ENCODE data around the gene TMEM164.

Gene TMEM164

DNA sequence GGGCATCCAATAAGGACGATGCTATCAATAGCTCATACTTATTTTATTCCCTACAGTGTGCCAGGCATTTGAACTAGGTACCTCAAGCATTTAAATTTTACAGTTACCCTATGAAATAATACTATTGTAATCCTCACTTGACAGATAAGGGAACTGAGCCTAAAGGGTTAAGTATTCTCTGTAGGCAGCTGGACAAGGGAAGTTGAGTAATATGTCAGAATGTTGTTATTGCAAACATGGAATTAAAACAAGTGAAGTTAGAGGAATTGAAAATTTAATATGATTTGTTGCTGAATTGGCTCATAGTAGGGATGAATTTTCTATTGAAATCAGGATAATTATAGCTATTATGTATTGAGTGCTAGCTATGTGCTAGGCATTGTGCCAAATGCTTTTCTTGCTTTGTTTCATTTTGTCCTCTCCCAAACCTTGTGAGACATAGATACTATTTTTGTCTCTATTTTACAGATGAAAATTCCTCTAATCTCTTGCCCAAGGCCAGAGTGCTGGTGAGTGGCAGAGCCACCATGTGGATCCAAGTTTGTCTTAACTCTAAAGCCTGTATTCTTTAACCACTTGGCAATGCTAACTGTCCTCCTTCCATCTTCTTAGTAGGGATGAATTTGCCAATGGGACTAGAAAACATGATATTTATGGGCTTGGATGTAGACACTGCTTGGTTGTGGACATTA is 58.1 kb downstream of the TMEM164 start:
- H2BK12ac ChIP-seq (ENCODE audit: low read length) = no peak overlapping the region
- no peak overlapping the region for H3K14ac ChIP-seq (ENCODE audit: low read length)
- H3K36me3 ChIP-seq (ENCODE audit: control insufficient read depth in 1 of 2, insufficient read depth in 2 of 2, low read length in 2 of 2) = no peaks in the 10 kb centered on the region
- no peak overlapping the region for H3K27ac ChIP-seq (ENCODE audit: low read depth, low read length)
- no peak overlapping the region for H4K12ac ChIP-seq (ENCODE audit: low read depth, low read length)
- H2AFZ ChIP-seq (ENCODE audit: insufficient read depth, low read length, poor library complexity) = no peak overlapping the region
- no peak overlapping the region for H2BK120ac ChIP-seq (ENCODE audit: insufficient read depth, low read length, poor library complexity)
- no peaks in the 10 kb centered on the region for H3K79me1 ChIP-seq (ENCODE audit: low read length)
- H3K18ac ChIP-seq (ENCODE audit: low read length) = no peak overlapping the region
- H3K9me3 ChIP-seq (ENCODE audit: insufficient read depth, low read depth, low read length) = no peaks in the 10 kb centered on the region
- no peak overlapping the region for H3K9ac ChIP-seq (ENCODE audit: low read length)
- no peak overlapping the region for H3K4ac ChIP-seq (ENCODE audit: low read depth, low read length)
- no peak for DNase-seq
- no peak overlapping the region for H4K91ac ChIP-seq (ENCODE audit: low read depth, low read length)
- H4K8ac ChIP-seq (ENCODE audit: low read depth, low read length) = no peak overlapping the region
- H2AK5ac ChIP-seq (ENCODE audit: low read length) = no peak overlapping the region
- WGBS (ENCODE audit: extremely low coverage, insufficient coverage, insufficient read length) = no CpG with 5 or more reads among the region's 1 CpG
- H3K23ac ChIP-seq (ENCODE audit: low read length) = no peak overlapping the region
- no peak overlapping the region for H3K4me2 ChIP-seq (ENCODE audit: low read length)
- H3K4me1 ChIP-seq (ENCODE audit: control insufficient read depth in 1 of 2, insufficient read depth in 2 of 2, low read length in 2 of 2) = no peaks in the 10 kb centered on the region
- no peaks in the 10 kb centered on the region for H3K79me2 ChIP-seq (ENCODE audit: control insufficient read depth, insufficient read depth, low read length, poor library complexity)
- H2BK5ac ChIP-seq (ENCODE audit: low read depth, low read length, poor library complexity) = no peak overlapping the region
- no peaks in the 10 kb centered on the region for H3K27me3 ChIP-seq (ENCODE audit: insufficient read depth, low read length)
- no peak overlapping the region for H3K4me3 ChIP-seq (ENCODE audit: low read depth, low read length)

DNA sequence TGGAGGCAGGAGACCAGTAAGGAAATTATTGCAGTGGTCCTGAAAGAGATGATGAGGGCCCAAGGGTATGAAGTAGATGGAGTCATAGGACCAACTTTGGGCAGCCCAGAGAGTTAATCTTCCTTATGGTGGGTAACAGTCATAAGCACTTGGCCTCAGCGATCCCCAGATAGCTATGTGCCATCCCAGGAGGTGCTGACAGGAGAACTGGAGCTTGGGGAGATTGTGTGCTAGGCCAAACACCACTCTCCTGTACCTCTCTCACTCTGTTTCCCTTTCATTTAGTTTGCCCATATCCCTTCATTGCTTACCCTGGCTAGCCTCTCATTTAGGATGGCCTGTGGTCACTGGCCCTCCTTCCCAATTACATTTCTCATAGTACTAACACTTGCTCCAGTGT is 60.0 kb downstream of the TMEM164 start:
- Histone ChIP-seq H3K27me3 (ENCODE audit: insufficient read depth, low read length) (no peaks in the 10 kb centered on the region), H3K4me3 (ENCODE audit: low read depth, low read length) (no peak overlapping the region), H3K23ac (ENCODE audit: low read length) (no peak overlapping the region), H2AK5ac (ENCODE audit: low read length) (no peak overlapping the region), H2BK5ac (ENCODE audit: low read depth, low read length, poor library complexity) (no peak overlapping the region), H3K9me3 (ENCODE audit: insufficient read depth, low read depth, low read length) (no peaks in the 10 kb centered on the region), H4K12ac (ENCODE audit: low read depth, low read length) (no peak overlapping the region), H2BK12ac (ENCODE audit: low read length) (no peak overlapping the region), H3K4me2 (ENCODE audit: low read length) (no peak overlapping the region), H3K79me2 (ENCODE audit: control insufficient read depth, insufficient read depth, low read length, poor library complexity) (no peaks in the 10 kb centered on the region), H3K4me1 (ENCODE audit: control insufficient read depth in 1 of 2, insufficient read depth in 2 of 2, low read length in 2 of 2) (no peaks in the 10 kb centered on the region), H3K9ac (ENCODE audit: low read length) (no peak overlapping the region), H3K18ac (ENCODE audit: low read length) (no peak overlapping the region), H4K8ac (ENCODE audit: low read depth, low read length) (no peak overlapping the region), H3K4ac (ENCODE audit: low read depth, low read length) (no peak overlapping the region), H3K27ac (ENCODE audit: low read depth, low read length) (no peak overlapping the region), H3K79me1 (ENCODE audit: low read length) (no peaks in the 10 kb centered on the region), H4K91ac (ENCODE audit: low read depth, low read length) (no peak overlapping the region), H2BK120ac (ENCODE audit: insufficient read depth, low read length, poor library complexity) (no peak overlapping the region), H3K36me3 (ENCODE audit: control insufficient read depth in 1 of 2, insufficient read depth in 2 of 2, low read length in 2 of 2) (no peaks in the 10 kb centered on the region), H2AFZ (ENCODE audit: insufficient read depth, low read length, poor library complexity) (no peak overlapping the region), H3K14ac (ENCODE audit: low read length) (no peak overlapping the region)
- WGBS (ENCODE audit: extremely low coverage, insufficient coverage, insufficient read length) = no CpG with 5 or more reads among the region's 1 CpG
- no peak for DNase-seq

DNA sequence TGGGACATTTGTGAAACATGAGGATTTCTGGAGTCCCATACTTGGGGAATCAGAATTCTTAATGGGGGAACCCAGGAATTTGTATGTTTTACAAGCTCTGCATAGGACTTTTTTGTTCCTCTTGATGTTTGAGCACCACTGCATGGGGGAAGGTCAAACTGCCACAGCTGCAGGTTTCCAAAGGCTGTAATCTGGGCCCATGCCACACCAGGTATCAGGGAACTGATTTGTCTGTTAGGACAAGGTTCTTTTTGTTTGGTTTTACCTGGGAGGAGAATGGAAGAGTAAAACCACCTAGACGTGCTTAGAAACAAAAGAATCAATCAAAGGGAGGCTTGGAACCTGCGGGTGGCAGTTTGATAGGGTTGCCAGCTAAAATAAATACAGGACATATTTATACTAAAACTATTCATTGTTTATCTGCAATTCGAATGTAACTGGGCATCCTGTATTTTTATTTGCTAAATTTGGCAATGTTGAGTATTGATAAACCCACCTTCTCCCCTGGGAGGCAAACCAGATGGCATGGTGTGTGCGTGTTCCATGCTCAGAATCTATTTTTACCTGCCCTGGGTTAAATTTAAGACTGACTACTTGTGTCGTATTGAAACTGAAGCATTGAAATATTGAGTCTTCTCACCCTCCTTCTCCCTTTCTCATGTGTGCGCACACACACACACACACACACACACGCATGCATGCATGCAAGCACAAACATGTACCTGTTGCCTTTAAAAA is 63.7 kb downstream of the TMEM164 start:
- Histone ChIP-seq H3K9me3 (ENCODE audit: insufficient read depth, low read depth, low read length) (no peaks in the 10 kb centered on the region), H3K4me3 (ENCODE audit: low read depth, low read length) (no peak overlapping the region), H3K14ac (ENCODE audit: low read length) (no peak overlapping the region), H3K79me2 (ENCODE audit: control insufficient read depth, insufficient read depth, low read length, poor library complexity) (no peaks in the 10 kb centered on the region), H4K8ac (ENCODE audit: low read depth, low read length) (no peak overlapping the region), H2BK12ac (ENCODE audit: low read length) (no peak overlapping the region), H3K36me3 (ENCODE audit: control insufficient read depth in 1 of 2, insufficient read depth in 2 of 2, low read length in 2 of 2) (no peaks in the 10 kb centered on the region), H3K9ac (ENCODE audit: low read length) (no peak overlapping the region), H3K79me1 (ENCODE audit: low read length) (no peaks in the 10 kb centered on the region), H2AK5ac (ENCODE audit: low read length) (no peak overlapping the region), H3K4me2 (ENCODE audit: low read length) (no peak overlapping the region), H2AFZ (ENCODE audit: insufficient read depth, low read length, poor library complexity) (no peak overlapping the region), H4K12ac (ENCODE audit: low read depth, low read length) (no peak overlapping the region), H3K4me1 (ENCODE audit: control insufficient read depth in 1 of 2, insufficient read depth in 2 of 2, low read length in 2 of 2) (no peaks in the 10 kb centered on the region), H3K27me3 (ENCODE audit: insufficient read depth, low read length) (no peaks in the 10 kb centered on the region), H3K18ac (ENCODE audit: low read length) (no peak overlapping the region), H3K27ac (ENCODE audit: low read depth, low read length) (no peak overlapping the region), H2BK5ac (ENCODE audit: low read depth, low read length, poor library complexity) (no peak overlapping the region), H2BK120ac (ENCODE audit: insufficient read depth, low read length, poor library complexity) (no peak overlapping the region), H3K23ac (ENCODE audit: low read length) (no peak overlapping the region), H3K4ac (ENCODE audit: low read depth, low read length) (no peak overlapping the region), H4K91ac (ENCODE audit: low read depth, low read length) (no peak overlapping the region)
- no CpG with 5 or more reads among the region's 7 CpGs for WGBS (ENCODE audit: extremely low coverage, insufficient coverage, insufficient read length)
- DNase-seq = no peak

DNA sequence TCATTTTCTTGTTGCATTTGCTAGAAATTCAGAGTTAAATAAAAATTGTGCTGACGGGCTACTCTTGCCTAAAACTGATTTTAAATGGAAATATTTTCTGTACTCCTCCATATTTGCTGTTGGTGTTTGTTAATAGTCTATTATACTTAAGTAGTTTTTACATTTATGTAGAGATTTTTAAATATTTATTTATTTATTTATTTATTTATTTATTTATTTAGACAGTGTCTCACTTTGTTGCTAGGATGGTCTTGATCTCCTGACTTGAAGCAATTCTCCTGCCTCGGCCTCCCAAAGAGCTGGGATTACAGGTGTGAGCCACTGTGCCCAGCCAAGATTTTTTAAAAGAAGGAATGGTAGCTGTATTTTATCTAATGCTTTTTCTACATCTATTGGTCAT is 68.1 kb downstream of the TMEM164 start:
- no CpG with 5 or more reads among the region's 2 CpGs for WGBS (ENCODE audit: extremely low coverage, insufficient coverage, insufficient read length)
- Histone ChIP-seq H3K79me2 (ENCODE audit: control insufficient read depth, insufficient read depth, low read length, poor library complexity) (no peaks in the 10 kb centered on the region), H3K18ac (ENCODE audit: low read length) (no peak overlapping the region), H3K14ac (ENCODE audit: low read length) (no peak overlapping the region), H3K36me3 (ENCODE audit: control insufficient read depth in 1 of 2, insufficient read depth in 2 of 2, low read length in 2 of 2) (no peaks in the 10 kb centered on the region), H2AK5ac (ENCODE audit: low read length) (no peak overlapping the region), H2AFZ (ENCODE audit: insufficient read depth, low read length, poor library complexity) (no peak overlapping the region), H4K91ac (ENCODE audit: low read depth, low read length) (no peak overlapping the region), H3K79me1 (ENCODE audit: low read length) (no peaks in the 10 kb centered on the region), H2BK5ac (ENCODE audit: low read depth, low read length, poor library complexity) (no peak overlapping the region), H3K27me3 (ENCODE audit: insufficient read depth, low read length) (no peaks in the 10 kb centered on the region), H2BK12ac (ENCODE audit: low read length) (no peak overlapping the region), H3K4me2 (ENCODE audit: low read length) (no peak overlapping the region), H3K9me3 (ENCODE audit: insufficient read depth, low read depth, low read length) (no peaks in the 10 kb centered on the region), H3K27ac (ENCODE audit: low read depth, low read length) (no peak overlapping the region), H3K4me1 (ENCODE audit: control insufficient read depth in 1 of 2, insufficient read depth in 2 of 2, low read length in 2 of 2) (no peaks in the 10 kb centered on the region), H4K8ac (ENCODE audit: low read depth, low read length) (no peak overlapping the region), H3K4me3 (ENCODE audit: low read depth, low read length) (no peak overlapping the region), H4K12ac (ENCODE audit: low read depth, low read length) (no peak overlapping the region), H3K9ac (ENCODE audit: low read length) (no peak overlapping the region), H3K4ac (ENCODE audit: low read depth, low read length) (no peak overlapping the region), H2BK120ac (ENCODE audit: insufficient read depth, low read length, poor library complexity) (no peak overlapping the region), H3K23ac (ENCODE audit: low read length) (no peak overlapping the region)
- DNase-seq = no peak
